NOMO-1 (cell line): Measurements from ENCODE around the gene SASH3.
A peak's percentile ranks its signal among the peaks of the same experiment; 100 is the strongest.

Source experiments
- DNase-seq, 2 experiments: peaks; one replicate each; lab custom pipeline; 2025; ENCODE audit not compliant: unreplicated experiment in 2 of 2; lab: John Stamatoyannopoulos, UW

The SASH3 gene

GRCh38 chrX:129755779-129756650, 23.7 kb upstream of the SASH3 start:
- DNase-seq: no peak

GRCh38 chrX:129759576-129760061, 20.1 kb upstream of the SASH3 start:
- no peak for DNase-seq

- DNase-seq: no peak
These were observed 19.6 kb upstream of the SASH3 start for GRCh38 chrX:129760155-129760554.

- DNase-seq: no peak
These were observed 18.8 kb upstream of the SASH3 start for GRCh38 chrX:129760981-129761380.

- no peak for DNase-seq
These were observed 18.2 kb upstream of the SASH3 start for GRCh38 chrX:129761596-129761995.

GRCh38 chrX:129762448-129762847, 17.3 kb upstream of the SASH3 start:
- DNase-seq: no peak

- DNase-seq: no peak
These were observed 16.1 kb upstream of the SASH3 start for GRCh38 chrX:129763666-129764065.

- no peak for DNase-seq
These were observed 11.6 kb upstream of the SASH3 start for GRCh38 chrX:129768186-129768585.

GRCh38 chrX:129768586-129769466, 10.9 kb upstream of the SASH3 start:
- no peak for DNase-seq

GRCh38 chrX:129769467-129770154, 10.1 kb upstream of the SASH3 start:
- DNase-seq: no peak

- DNase-seq: no peak
These were observed 8.3 kb upstream of the SASH3 start for GRCh38 chrX:129771266-129771995.

GRCh38 chrX:129772796-129773431, 6.8 kb upstream of the SASH3 start:
- DNase-seq: peak; percentile 96 to 100

- no peak for DNase-seq
These were observed 5.9 kb upstream of the SASH3 start for GRCh38 chrX:129773649-129774458.

- peak; percentile 81 for DNase-seq
These were observed 2.3 kb upstream of the SASH3 start for GRCh38 chrX:129777218-129778030.

GRCh38 chrX:129779086-129779672, 570 bp upstream of the SASH3 start:
- DNase-seq: no peak

- DNase-seq: no peak
These were observed 824 bp downstream of the SASH3 start for GRCh38 chrX:129780441-129781105.

GRCh38 chrX:129781134-129781672, 1.5 kb downstream of the SASH3 start:
- peak; percentile 75 to 85 for DNase-seq
